ENCODE data around the gene GET3.

Gene GET3

DNA sequence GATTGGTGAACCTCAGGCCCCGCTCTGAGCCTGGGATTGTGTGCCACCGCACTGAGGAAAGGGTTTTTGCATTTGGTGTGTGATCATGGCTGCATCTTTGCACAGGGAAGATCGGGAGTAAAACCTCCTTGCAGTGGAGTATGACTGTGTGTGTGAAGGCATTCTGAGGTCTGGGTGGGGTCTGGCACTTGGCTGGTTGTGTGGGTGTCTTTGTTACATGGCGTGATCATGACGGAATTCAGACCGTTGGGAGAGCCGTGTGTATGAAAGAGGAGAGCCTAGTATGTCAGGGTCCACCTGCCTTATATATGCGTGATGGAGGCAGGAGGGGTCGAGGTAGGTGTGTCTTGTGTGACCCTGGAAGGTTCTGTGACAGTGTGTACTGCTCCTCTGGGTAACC, 13.6 kb downstream of the GET3 start:
- peak overlapping the region in 9 of 11 experiments; percentile 54 to 76 (median 66); a peak in 15 of 22 replicates for H3K9ac ChIP-seq
- peaks cover 12 to 26% (median 17%) of the 10 kb centered on the region in 11 experiments for H3K9me3 ChIP-seq (replicated peaks in 1 of 11)
- peaks cover 25 to 30% (median 29%) of the 10 kb centered on the region in 11 experiments for H3K36me3 ChIP-seq
- TF ChIP-seq Cebpa-rat (IDR thresholded peaks at IDR 0.05), result no peak
- H3K4me3 ChIP-seq, result peak overlapping the region in 6 of 10 experiments; percentile 38 to 53 (median 45); a peak in 5 of 20 replicates
- H3K4me2 ChIP-seq, result peak overlapping the region; percentile 92 to 99 (median 98)
- H3K27ac ChIP-seq, result peak overlapping the region in 4 of 11 experiments; percentile 68 to 73 (median 73); a peak in 6 of 22 replicates
- peaks cover 0 to 12% (median 0%) of the 10 kb centered on the region in 11 experiments; a peak in 1 of 22 replicates for H3K27me3 ChIP-seq
- peaks cover 0 to 16% (median 0%) of the 10 kb centered on the region in 11 experiments; a peak in 2 of 22 replicates for H4K20me1 ChIP-seq
- peaks cover 18 to 52% (median 33%) of the 10 kb centered on the region in 10 experiments for H3K4me1 ChIP-seq

GRCh38 chr19:12751635-12752034, 14.3 kb downstream of the GET3 start, which contains the start of gene BEST2:
Gene BEST2 (plus strand): TSS chr19:12751791. CDS start chr19:12752593, 802 bp downstream.
- Histone ChIP-seq H3K4me3 (peak within 1 kb of the TSS in 7 of 10 experiments; percentile 38 to 53 (median 45); a peak in 7 of 20 replicates), H3K4me1 (peaks cover 18 to 57% (median 36%) of the 10 kb centered on the region in 10 experiments), H3K27ac (peak within 1 kb of the TSS in 7 of 11 experiments; percentile 56 to 73 (median 68); a peak in 9 of 22 replicates), H3K36me3 (peaks cover 17 to 23% (median 21%) of the 10 kb centered on the region in 11 experiments), H4K20me1 (peaks cover 0 to 15% (median 0%) of the 10 kb centered on the region in 11 experiments; a peak in 2 of 22 replicates), H3K9me3 (replicated peaks in 1 of 11) (peaks cover 12 to 22% (median 16%) of the 10 kb centered on the region in 11 experiments), H3K9ac (peak within 1 kb of the TSS in 9 of 11 experiments; percentile 54 to 76 (median 66); a peak in 15 of 22 replicates), H3K27me3 (peaks cover 0 to 12% (median 0%) of the 10 kb centered on the region in 11 experiments; a peak in 1 of 22 replicates), H3K4me2 (peak within 1 kb of the TSS; percentile 92 to 99 (median 98))
- no peak for TF ChIP-seq Cebpa-rat (IDR thresholded peaks at IDR 0.05)

GRCh38 chr19:12752056-12752781, 14.9 kb downstream of the GET3 start:
- H3K27me3 ChIP-seq, result peaks cover 0 to 12% (median 0%) of the 10 kb centered on the region in 11 experiments; a peak in 1 of 22 replicates
- H3K4me3 ChIP-seq, result no peak overlapping the region
- H3K4me1 ChIP-seq, result peaks cover 18 to 62% (median 42%) of the 10 kb centered on the region in 10 experiments
- H4K20me1 ChIP-seq, result peaks cover 0 to 15% (median 0%) of the 10 kb centered on the region in 11 experiments; a peak in 2 of 22 replicates
- no peak for TF ChIP-seq Cebpa-rat (IDR thresholded peaks at IDR 0.05)
- H3K4me2 ChIP-seq, result peak overlapping the region in 4 of 11 experiments; percentile 96 to 99 (median 98); a peak in 6 of 22 replicates
- H3K9ac ChIP-seq, result 0 out of 22 replicates have a peak overlapping the region, but pooled peaks of 1 of the 11 experiments have one; percentile 76
- H3K9me3 ChIP-seq (replicated peaks in 1 of 11), result peaks cover 9 to 16% (median 14%) of the 10 kb centered on the region in 11 experiments
- H3K36me3 ChIP-seq, result peaks cover 11 to 17% (median 15%) of the 10 kb centered on the region in 11 experiments
- no peak overlapping the region for H3K27ac ChIP-seq

GRCh38 chr19:12754465-12755196, 17.3 kb downstream of the GET3 start:
- H3K4me1 ChIP-seq, result peaks cover 12 to 58% (median 42%) of the 10 kb centered on the region in 10 experiments
- no peak overlapping the region for H3K9ac ChIP-seq
- no peak overlapping the region for H3K27ac ChIP-seq
- peak overlapping the region in 1 of 11 experiments; percentile 5; a peak in 1 of 22 replicates for H3K4me2 ChIP-seq
- no peak for TF ChIP-seq Cebpa-rat (IDR thresholded peaks at IDR 0.05)
- H3K4me3 ChIP-seq, result no peak overlapping the region
- no peaks in the 10 kb centered on the region for H3K9me3 ChIP-seq (replicated peaks in 1 of 11)
- peaks cover 0 to 6% (median 0%) of the 10 kb centered on the region in 11 experiments; a peak in 1 of 22 replicates for H4K20me1 ChIP-seq
- no peaks in the 10 kb centered on the region for H3K36me3 ChIP-seq
- peaks cover 0 to 12% (median 0%) of the 10 kb centered on the region in 11 experiments; a peak in 1 of 22 replicates for H3K27me3 ChIP-seq

DNA sequence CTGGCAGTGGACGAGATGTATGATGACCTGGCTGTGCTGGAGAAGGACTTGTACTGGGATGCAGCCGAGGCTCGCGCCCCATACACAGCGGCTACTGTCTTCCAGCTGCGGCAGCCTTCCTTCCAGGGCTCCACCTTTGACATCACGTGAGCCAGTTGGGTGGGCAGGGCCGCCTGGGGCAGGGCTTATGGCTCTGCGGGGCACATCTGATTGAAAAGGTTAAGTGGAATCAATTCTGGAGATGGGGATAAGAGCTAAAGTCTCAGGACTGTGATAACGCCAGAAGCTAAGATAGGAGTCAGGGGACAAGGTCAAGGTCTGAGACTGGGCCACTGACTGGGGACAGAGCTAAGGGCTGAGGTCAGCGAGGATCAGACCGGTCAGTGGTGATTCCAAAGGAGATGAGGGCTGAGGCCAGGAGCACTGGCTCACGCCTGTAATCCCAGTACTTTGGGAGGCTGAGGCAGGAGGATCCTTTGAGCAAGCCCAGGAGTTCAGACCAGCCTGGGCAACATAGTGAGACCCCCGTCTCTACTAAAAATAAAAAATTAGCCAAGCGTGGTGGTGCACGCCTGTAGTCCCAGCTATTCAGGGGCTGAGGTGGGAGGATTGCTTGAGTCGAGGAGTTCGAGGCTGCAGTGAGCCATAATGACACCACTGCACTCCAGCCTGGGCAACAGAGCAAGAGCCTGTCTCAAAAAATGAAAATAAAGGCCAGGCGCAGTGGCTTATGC, 19.0 kb downstream of the GET3 start:
- Histone ChIP-seq H4K20me1 (no peaks in the 10 kb centered on the region), H3K9ac (no peak overlapping the region), H3K27ac (no peak overlapping the region), H3K27me3 (no peaks in the 10 kb centered on the region), H3K36me3 (no peaks in the 10 kb centered on the region), H3K4me3 (no peak overlapping the region), H3K9me3 (replicated peaks in 1 of 11) (no peaks in the 10 kb centered on the region), H3K4me1 (peaks cover 0 to 41% (median 25%) of the 10 kb centered on the region in 10 experiments; a peak in 17 of 20 replicates), H3K4me2 (peak overlapping the region in 9 of 11 experiments; percentile 69 to 90 (median 78); a peak in 12 of 22 replicates)
- no peak for TF ChIP-seq Cebpa-rat (IDR thresholded peaks at IDR 0.05)

DNA sequence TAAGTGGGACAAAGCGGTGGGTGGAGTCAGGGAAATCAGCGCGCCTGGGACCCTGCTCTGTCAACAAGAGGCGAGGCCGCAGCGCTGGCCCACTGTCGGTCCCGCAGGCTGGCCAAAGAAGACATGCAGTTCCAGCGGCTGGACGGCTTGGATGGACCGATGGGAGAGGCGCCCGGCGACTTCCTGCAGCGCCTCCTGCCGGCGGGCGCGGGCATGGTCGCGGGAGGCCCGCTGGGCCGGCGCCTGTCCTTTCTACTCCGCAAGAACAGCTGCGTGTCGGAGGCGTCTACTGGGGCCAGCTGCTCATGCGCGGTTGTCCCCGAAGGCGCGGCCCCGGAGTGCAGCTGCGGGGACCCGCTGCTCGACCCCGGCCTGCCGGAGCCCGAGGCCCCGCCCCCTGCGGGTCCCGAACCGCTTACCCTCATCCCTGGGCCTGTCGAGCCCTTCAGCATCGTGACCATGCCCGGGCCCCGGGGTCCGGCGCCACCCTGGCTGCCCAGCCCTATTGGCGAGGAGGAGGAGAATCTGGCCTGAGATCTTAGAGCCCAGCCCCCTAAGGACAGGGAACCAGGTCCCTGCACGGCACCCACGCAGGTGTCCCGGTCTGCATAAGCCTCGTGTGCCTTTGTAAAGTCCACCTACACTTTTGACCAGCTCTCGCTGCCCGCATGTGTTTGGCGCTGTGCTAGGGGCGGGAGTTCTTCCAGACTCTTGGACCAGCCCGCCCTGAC, 20.4 kb downstream of the GET3 start:
- no peak for TF ChIP-seq Cebpa-rat (IDR thresholded peaks at IDR 0.05)

GRCh38 chr19:12759686-12760085, 22.4 kb downstream of the GET3 start:
- Histone ChIP-seq H3K4me2 (no peak overlapping the region), H3K4me3 (no peak overlapping the region), H3K27ac (no peak overlapping the region), H3K9ac (no peak overlapping the region), H3K36me3 (peaks cover 0 to 11% (median 6%) of the 10 kb centered on the region in 11 experiments; a peak in 11 of 22 replicates), H4K20me1 (no peaks in the 10 kb centered on the region), H3K9me3 (replicated peaks in 1 of 11) (no peaks in the 10 kb centered on the region), H3K27me3 (no peaks in the 10 kb centered on the region), H3K4me1 (peaks cover 0 to 20% (median 16%) of the 10 kb centered on the region in 10 experiments; a peak in 17 of 20 replicates)
- no peak for TF ChIP-seq Cebpa-rat (IDR thresholded peaks at IDR 0.05)

More for the DNA sequence above, 20.4 kb downstream of the GET3 start:
- peak overlapping the region; percentile 65 to 90 (median 78) for H3K4me2 ChIP-seq
- peak overlapping the region in 6 of 10 experiments; percentile 22 to 45 (median 40); a peak in 8 of 20 replicates for H3K4me3 ChIP-seq
- no peaks in the 10 kb centered on the region for H4K20me1 ChIP-seq
- no peaks in the 10 kb centered on the region for H3K27me3 ChIP-seq
- peak overlapping the region in 3 of 11 experiments; percentile 29 to 46 (median 42); a peak in 3 of 22 replicates for H3K27ac ChIP-seq
- peaks cover 0 to 3% (median 0%) of the 10 kb centered on the region in 11 experiments; a peak in 1 of 22 replicates for H3K36me3 ChIP-seq
- H3K9ac ChIP-seq, result peak overlapping the region in 10 of 11 experiments; percentile 14 to 62 (median 44); a peak in 11 of 22 replicates
- H3K4me1 ChIP-seq, result peaks cover 0 to 29% (median 18%) of the 10 kb centered on the region in 10 experiments; a peak in 17 of 20 replicates
- H3K9me3 ChIP-seq (replicated peaks in 1 of 11), result no peaks in the 10 kb centered on the region

All from BLaER1 treated with 17β-estradiol and CSF1 and Interleukin-3, amounts not matched to agents 10 nM and 100 nM (cell line).